Bronchial epithelial cell (primary cell): ENCODE results near the gene MACROD1. TPM values are rescaled to one million over a fixed set of nuclear protein-coding genes. Genes with fewer than 3 reads are reported as not detected.

Experiments used
- DNase-seq: peaks from one replicate; pipeline ENCODE4 v3.0.0-alpha.2; 2010; ENCODE audit warnings: low read depth
- FAIRE-seq: peaks from 2 replicates; lab custom pipeline; 2011; peaks lifted over from hg19 to GRCh38; lab: Jason Lieb, UNC
- H3K27me3 ChIP-seq: 2 replicates; pipeline ENCODE4 v1.5.1; 2011; ENCODE audit warnings: low read length; ENCODE audit not compliant: control insufficient read depth, insufficient read depth
- H3K36me3 ChIP-seq: 2 replicates; pipeline ENCODE4 v1.5.1; 2011; ENCODE audit warnings: low read length; ENCODE audit not compliant: control insufficient read depth, insufficient read depth
- H3K4me3 ChIP-seq: 2 replicates; pipeline ENCODE4 v1.5.1; 2011; ENCODE audit warnings: mild to moderate bottlenecking, low read depth, low read length, control low read depth
- CTCF ChIP-seq: IDR thresholded peaks from 2 replicates; pipeline ENCODE4 v1.5.1; 2011; ENCODE audit warnings: mild to moderate bottlenecking, moderate library complexity, low read length, control low read depth, inconsistent platforms; ENCODE audit not compliant: insufficient read depth, severe bottlenecking
- total RNA-seq: library from RNA; depleted of rRNA; stranded (reverse); fragments of >200 nt; gene quantifications from 2 replicates; pipeline ENCODE4 v1.2.1, GENCODE V29; 2014

MACROD1 gene
- total RNA-seq, 1 donor from 2014 or later, result 17.9 TPM

GRCh38 chr11:64203421-64204079 is 37.6 kb upstream of the MACROD1 start:
- no peak for FAIRE-seq
- no peak overlapping the region for H3K4me3 ChIP-seq
- no peak for DNase-seq
- H3K36me3 ChIP-seq, result peaks cover 40% of the 10 kb centered on the region
- no peak for TF ChIP-seq CTCF
- no peaks in the 10 kb centered on the region for H3K27me3 ChIP-seq

- TF ChIP-seq CTCF, result no peak
- Histone ChIP-seq H3K4me3 (no peak overlapping the region), H3K36me3 (peaks cover 43% of the 10 kb centered on the region), H3K27me3 (no peaks in the 10 kb centered on the region)
- no peak for DNase-seq
- no peak for FAIRE-seq
These were observed 37.1 kb upstream of the MACROD1 start for GRCh38 chr11:64202992-64203391.

- FAIRE-seq (no peak), DNase-seq (no peak)
- peaks cover 46% of the 10 kb centered on the region for H3K36me3 ChIP-seq
- H3K4me3 ChIP-seq, result no peak overlapping the region
- TF ChIP-seq CTCF, result no peak
- no peaks in the 10 kb centered on the region for H3K27me3 ChIP-seq
These were observed 35.6 kb upstream of the MACROD1 start for GRCh38 chr11:64201543-64201942.

GRCh38 chr11:64198511-64198910 is 32.6 kb upstream of the MACROD1 start:
- no peaks in the 10 kb centered on the region for H3K27me3 ChIP-seq
- DNase-seq, result no peak
- no peak for FAIRE-seq
- peaks cover 54% of the 10 kb centered on the region for H3K36me3 ChIP-seq
- TF ChIP-seq CTCF, result no peak
- H3K4me3 ChIP-seq, result no peak overlapping the region

GRCh38 chr11:64196626-64197025 is 30.7 kb upstream of the MACROD1 start:
- no peak overlapping the region for H3K4me3 ChIP-seq
- no peaks in the 10 kb centered on the region for H3K27me3 ChIP-seq
- DNase-seq, result no peak
- H3K36me3 ChIP-seq, result peaks cover 50% of the 10 kb centered on the region
- FAIRE-seq, result peak; percentile 32
- no peak for TF ChIP-seq CTCF

GRCh38 chr11:64192434-64192833 is 26.5 kb upstream of the MACROD1 start:
- FAIRE-seq, result no peak
- no peak for TF ChIP-seq CTCF

More at GRCh38 chr11:64192434-64192833, 26.5 kb upstream of the MACROD1 start:
- Histone ChIP-seq H3K27me3 (no peaks in the 10 kb centered on the region), H3K4me3 (no peak overlapping the region), H3K36me3 (peaks cover 40% of the 10 kb centered on the region)
- DNase-seq, result no peak
